Loucy (cell line): ENCODE data around the gene LIN9.
"Not testable (repeated sequence)": the region's sequence is repeated elsewhere in the genome, so short reads cannot be mapped to it uniquely, and the experiment has no call there.

Source experiments
- EZH2phosphoT487 ChIP-seq: fragments of 200-600 bp; IDR thresholded peaks from 2 replicates; pipeline ENCODE4 v1.6.1; 2018; ENCODE audit warnings: antibody characterized with exemption, mild to moderate bottlenecking, moderate library complexity, borderline replicate concordance
- TF ChIP-seq, protein P1 (sequence below): fragments of 200-600 bp; sonication (generic); conservative IDR thresholded peaks from 2 replicates; pipeline ENCODE4 v1.5.1; 2014; ENCODE audit warnings: mild to moderate bottlenecking, antibody characterized with exemption, low read length

DNA sequence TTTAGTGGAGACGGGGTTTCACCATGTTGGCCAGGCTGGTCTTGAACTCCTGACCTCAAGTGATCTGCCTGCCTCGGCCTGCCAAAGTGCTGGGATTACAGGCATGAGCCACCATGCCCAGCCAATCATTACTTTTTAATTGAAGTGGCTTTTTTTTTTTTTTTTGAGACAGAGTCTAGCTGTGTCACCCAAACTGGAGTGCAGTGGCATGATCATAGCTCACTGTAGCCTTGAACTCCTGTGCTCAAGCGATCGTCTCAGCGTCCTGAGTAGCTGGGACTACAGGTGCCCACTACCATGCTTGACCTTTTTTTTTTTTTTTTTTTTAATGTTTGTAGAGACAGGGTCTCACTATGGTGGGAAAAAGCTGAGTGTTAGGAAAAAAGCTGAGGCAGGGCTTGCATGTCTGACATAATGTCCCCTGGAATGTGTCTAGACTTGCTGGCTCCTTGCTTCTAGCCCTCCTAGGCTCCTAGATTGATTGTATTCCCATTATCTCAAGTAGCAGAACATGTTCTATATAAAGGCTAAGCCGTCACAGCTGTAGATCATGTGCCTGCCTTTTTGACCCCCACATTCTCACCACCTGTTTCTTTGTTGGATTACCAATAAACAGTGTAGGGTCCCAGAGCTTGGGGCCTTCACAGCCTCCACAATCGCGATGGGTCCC is 36.6 kb downstream of the LIN9 start:
- TF ChIP-seq, protein P1, sequence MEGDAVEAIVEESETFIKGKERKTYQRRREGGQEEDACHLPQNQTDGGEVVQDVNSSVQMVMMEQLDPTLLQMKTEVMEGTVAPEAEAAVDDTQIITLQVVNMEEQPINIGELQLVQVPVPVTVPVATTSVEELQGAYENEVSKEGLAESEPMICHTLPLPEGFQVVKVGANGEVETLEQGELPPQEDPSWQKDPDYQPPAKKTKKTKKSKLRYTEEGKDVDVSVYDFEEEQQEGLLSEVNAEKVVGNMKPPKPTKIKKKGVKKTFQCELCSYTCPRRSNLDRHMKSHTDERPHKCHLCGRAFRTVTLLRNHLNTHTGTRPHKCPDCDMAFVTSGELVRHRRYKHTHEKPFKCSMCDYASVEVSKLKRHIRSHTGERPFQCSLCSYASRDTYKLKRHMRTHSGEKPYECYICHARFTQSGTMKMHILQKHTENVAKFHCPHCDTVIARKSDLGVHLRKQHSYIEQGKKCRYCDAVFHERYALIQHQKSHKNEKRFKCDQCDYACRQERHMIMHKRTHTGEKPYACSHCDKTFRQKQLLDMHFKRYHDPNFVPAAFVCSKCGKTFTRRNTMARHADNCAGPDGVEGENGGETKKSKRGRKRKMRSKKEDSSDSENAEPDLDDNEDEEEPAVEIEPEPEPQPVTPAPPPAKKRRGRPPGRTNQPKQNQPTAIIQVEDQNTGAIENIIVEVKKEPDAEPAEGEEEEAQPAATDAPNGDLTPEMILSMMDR: not testable (repeated sequence)
- TF ChIP-seq EZH2phosphoT487: not testable (repeated sequence)
